ENCODE data around the gene RPL13A. TPM values are rescaled to one million over a fixed set of nuclear protein-coding genes. Genes with fewer than 3 reads are reported as not detected.

RPL13A gene
- total and polyA plus RNA-seq, 9 of the 15 experiments (the other 6 are each of a cell fraction or from before 2014, with no cell fraction given) = 1,744 to 5,482 (median 2,949) TPM

GRCh38 chr19:49487277-49488045 lies at the start of gene RPL13A (continued):
- TF ChIP-seq MGA (IDR thresholded peaks at IDR 0.05) = no peak
- TF ChIP-seq FOXP1 (CRISPR knock-in tag; IDR thresholded peaks at IDR 0.05) = no peak
- peak; percentile 88 to 92; a peak in 3 of 4 replicates for TF ChIP-seq SIN3A (IDR thresholded peaks at IDR 0.05; ENCODE audit: borderline replicate concordance in 2 of 2, control insufficient read depth in 1 of 2, low read depth in 2 of 2, low read length in 2 of 2)
- TF ChIP-seq ZKSCAN1 (IDR thresholded peaks at IDR 0.05; ENCODE audit: low read depth, low read length) = no peak
- peak; percentile 83; the same call in 1 of the 2 replicates for TF ChIP-seq ZNF589 (CRISPR knock-in tag; IDR thresholded peaks at IDR 0.05; ENCODE audit: low read depth)
- no peak for TF ChIP-seq RFX1 (IDR thresholded peaks at IDR 0.05)
- TF ChIP-seq DEAF1 (CRISPR knock-in tag; IDR thresholded peaks at IDR 0.05) = peak; percentile 16; the same call in 1 of the 2 replicates
- no peak for TF ChIP-seq MCM7 (IDR thresholded peaks at IDR 0.05)
- TF ChIP-seq POLR2AphosphoS5 (IDR thresholded peaks at IDR 0.05; ENCODE audit: control insufficient read depth, insufficient read depth, low read depth, low read length) = peak; percentile 100
- peak; percentile 100 for TF ChIP-seq TAF1 (IDR thresholded peaks at IDR 0.05; ENCODE audit: control insufficient read depth, extremely low read depth, insufficient read depth, low read length, severe bottlenecking)
- no peak for TF ChIP-seq CCAR2 (IDR thresholded peaks at IDR 0.05; ENCODE audit: low read depth, low read length)
- TF ChIP-seq RCOR1 (IDR thresholded peaks at IDR 0.05; ENCODE audit: borderline replicate concordance in 1 of 2, low read depth in 2 of 2, low read length in 2 of 2) = peak in 1 of 2 experiments; percentile 35; a peak in 2 of 4 replicates
- TF ChIP-seq JUN (IDR thresholded peaks at IDR 0.05; ENCODE audit: borderline replicate concordance, low read depth, low read length) = no peak
- no peak for TF ChIP-seq JUN (CRISPR knock-in tag; IDR thresholded peaks at IDR 0.05; ENCODE audit: borderline replicate concordance)
